ENCODE data around the gene PID1. TPM values are rescaled to one million over a fixed set of nuclear protein-coding genes. Genes with fewer than 3 reads are reported as not detected.

Gene PID1
- total RNA-seq, 2 donors from 2014 or later: 0.55 to 1.6 TPM

GRCh38 chr2:229296016-229296415 is 24.9 kb upstream of the PID1 start:
- H3K27ac Mint-ChIP-seq: no peak overlapping the region
- no peak overlapping the region for H3K9ac ChIP-seq (ENCODE audit: extremely low read depth, low read length, poor library complexity, severe bottlenecking)
- no peak overlapping the region for H3K4me3 Mint-ChIP-seq
- no peak for DNase-seq
- no peaks in the 10 kb centered on the region for H3K27me3 ChIP-seq (ENCODE audit: control insufficient read depth, insufficient read depth, low read length, poor library complexity, severe bottlenecking)
- no peaks in the 10 kb centered on the region for H3K36me3 Mint-ChIP-seq (ENCODE audit: low read depth)
- no peak overlapping the region for H3K4me3 ChIP-seq (ENCODE audit: low read length)
- H3K4me1 Mint-ChIP-seq: no peaks in the 10 kb centered on the region
- no peak for TF ChIP-seq CTCF (conservative IDR thresholded peaks at IDR 0.05)
- no peaks in the 10 kb centered on the region for H3K36me3 ChIP-seq (ENCODE audit: control insufficient read depth, insufficient read depth, low read length)
- H3K27ac ChIP-seq (ENCODE audit: low read depth, low read length): no peak overlapping the region
- H3K4me1 ChIP-seq (ENCODE audit: control insufficient read depth, insufficient read depth, low read length): no peaks in the 10 kb centered on the region
- H3K9me3 ChIP-seq (ENCODE audit: control insufficient read depth, low read length): no peaks in the 10 kb centered on the region
- no peaks in the 10 kb centered on the region for H3K27me3 Mint-ChIP-seq (ENCODE audit: insufficient read depth)
- H3K9me3 Mint-ChIP-seq: no peaks in the 10 kb centered on the region

- H3K27ac Mint-ChIP-seq: no peak overlapping the region
- H3K36me3 Mint-ChIP-seq (ENCODE audit: low read depth): no peaks in the 10 kb centered on the region
- no peak overlapping the region for H3K4me3 Mint-ChIP-seq
- no peak overlapping the region for H3K9ac ChIP-seq (ENCODE audit: extremely low read depth, low read length, poor library complexity, severe bottlenecking)
- H3K4me1 Mint-ChIP-seq: no peaks in the 10 kb centered on the region
- no peaks in the 10 kb centered on the region for H3K9me3 ChIP-seq (ENCODE audit: control insufficient read depth, low read length)
- peaks cover 12% of the 10 kb centered on the region for H3K9me3 Mint-ChIP-seq
- no peak overlapping the region for H3K27ac ChIP-seq (ENCODE audit: low read depth, low read length)
- no peak for DNase-seq
- H3K27me3 ChIP-seq (ENCODE audit: control insufficient read depth, insufficient read depth, low read length, poor library complexity, severe bottlenecking): no peaks in the 10 kb centered on the region
- WGBS, 2 experiments (ENCODE audit: insufficient coverage in 1 of 2, insufficient read length in 1 of 2): 57% methylated on average over 1 of the region's 1 CpG; no CpG with 5 or more reads in 1 of the 2 experiments
- H3K4me3 ChIP-seq (ENCODE audit: low read length): no peak overlapping the region
- H3K36me3 ChIP-seq (ENCODE audit: control insufficient read depth, insufficient read depth, low read length): no peaks in the 10 kb centered on the region
- H3K27me3 Mint-ChIP-seq (ENCODE audit: insufficient read depth): no peaks in the 10 kb centered on the region
- no peak for TF ChIP-seq CTCF (conservative IDR thresholded peaks at IDR 0.05)
- no peaks in the 10 kb centered on the region for H3K4me1 ChIP-seq (ENCODE audit: control insufficient read depth, insufficient read depth, low read length)
Observed at GRCh38 chr2:229287823-229288222, 16.7 kb upstream of the PID1 start.

- no peaks in the 10 kb centered on the region for H3K9me3 ChIP-seq (ENCODE audit: control insufficient read depth, low read length)
- WGBS, 2 experiments (ENCODE audit: insufficient coverage in 1 of 2, insufficient read length in 1 of 2): 86 to 90% methylated on average over 4 to 5 of the region's 5 CpGs
- no peaks in the 10 kb centered on the region for H3K36me3 Mint-ChIP-seq (ENCODE audit: low read depth)
- no peaks in the 10 kb centered on the region for H3K4me1 ChIP-seq (ENCODE audit: control insufficient read depth, insufficient read depth, low read length)
- no peak overlapping the region for H3K4me3 Mint-ChIP-seq
- no peaks in the 10 kb centered on the region for H3K4me1 Mint-ChIP-seq
- no peaks in the 10 kb centered on the region for H3K27me3 Mint-ChIP-seq (ENCODE audit: insufficient read depth)
- no peaks in the 10 kb centered on the region for H3K9me3 Mint-ChIP-seq
- no peak for DNase-seq
- H3K27ac ChIP-seq (ENCODE audit: low read depth, low read length): no peak overlapping the region
- no peak overlapping the region for H3K27ac Mint-ChIP-seq
- no peak overlapping the region for H3K9ac ChIP-seq (ENCODE audit: extremely low read depth, low read length, poor library complexity, severe bottlenecking)
- no peak overlapping the region for H3K4me3 ChIP-seq (ENCODE audit: low read length)
- no peaks in the 10 kb centered on the region for H3K27me3 ChIP-seq (ENCODE audit: control insufficient read depth, insufficient read depth, low read length, poor library complexity, severe bottlenecking)
- H3K36me3 ChIP-seq (ENCODE audit: control insufficient read depth, insufficient read depth, low read length): no peaks in the 10 kb centered on the region
- TF ChIP-seq CTCF (conservative IDR thresholded peaks at IDR 0.05): no peak
Observed at GRCh38 chr2:229282758-229283546, 11.9 kb upstream of the PID1 start.

All from endodermal cell (in vitro differentiated cells).